Stimulated activated CD8-positive, alpha-beta memory T cell treated with anti-CD3 and anti-CD28 coated beads, Interleukin-4, amount 100 ng/mL, for 4 hours (primary cell): ENCODE results near the gene PRKN.

Experiments
- DNase-seq, 2 donors: peaks; one replicate each; pipeline ENCODE4 v3.0.0-alpha.2; 2020; ENCODE audit warnings: low read depth in 2 of 2, low spot score in 1 of 2

Gene PRKN

GRCh38 chr6:162256361-162256760 lies 471.2 kb downstream of the PRKN start:
- DNase-seq: no peak

GRCh38 chr6:162251257-162251656 lies 476.3 kb downstream of the PRKN start:
- no peak for DNase-seq

DNA sequence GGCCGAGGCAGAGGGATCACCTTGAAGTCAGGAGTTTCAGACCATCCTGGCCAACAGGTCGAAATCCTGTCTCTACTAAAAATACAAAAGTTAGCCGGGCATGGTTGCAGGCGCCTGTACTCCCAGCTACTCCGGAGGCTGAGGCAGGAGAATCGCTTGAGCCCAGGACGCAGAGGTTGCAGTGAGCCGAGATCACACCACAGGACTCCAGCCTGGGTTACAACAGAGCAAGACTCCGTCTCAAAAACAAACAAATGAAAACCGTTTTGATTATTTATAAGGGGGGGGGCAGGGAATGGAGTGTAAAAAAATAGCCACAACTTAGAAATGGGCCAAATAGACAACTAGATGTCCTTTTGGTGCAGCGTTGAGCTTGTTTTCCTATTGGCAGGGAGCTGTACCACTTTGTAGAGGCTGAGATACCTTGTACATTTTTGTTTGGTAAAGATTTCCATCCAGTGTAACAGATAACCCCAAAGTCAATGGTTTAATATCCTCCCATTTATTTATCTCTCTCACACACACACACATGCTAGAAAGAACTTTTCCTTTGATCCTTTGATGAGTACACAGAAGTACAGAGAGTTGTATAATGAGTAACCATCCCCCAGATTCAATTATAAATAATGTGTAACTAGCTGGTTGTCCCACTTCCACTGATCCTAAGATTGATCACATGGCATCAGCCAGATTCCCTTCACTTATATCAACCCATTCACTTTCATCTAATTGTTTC lies 477.5 kb downstream of the PRKN start:
- no peak for DNase-seq

- DNase-seq: no peak
Measured at GRCh38 chr6:162245830-162246420, 481.6 kb downstream of the PRKN start.

DNA sequence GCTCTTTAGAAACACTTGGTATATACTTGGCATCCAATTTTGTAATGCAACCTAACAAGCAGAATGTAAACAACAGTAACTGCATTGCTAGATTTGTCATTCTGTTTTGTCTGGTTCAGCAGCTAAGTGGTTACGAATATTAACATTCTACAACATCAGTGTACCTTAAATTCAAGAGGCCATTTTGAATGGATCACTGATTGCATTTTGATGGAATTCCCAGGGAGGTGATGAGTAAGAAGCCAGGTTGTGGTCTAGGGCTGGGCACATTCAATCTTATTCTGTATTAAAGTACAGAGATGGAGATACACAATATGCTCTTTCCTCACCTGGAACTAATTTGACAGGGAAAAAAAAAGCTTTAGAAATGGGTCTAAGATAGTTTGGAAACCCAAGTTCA lies 483.5 kb downstream of the PRKN start:
- no peak for DNase-seq

DNA sequence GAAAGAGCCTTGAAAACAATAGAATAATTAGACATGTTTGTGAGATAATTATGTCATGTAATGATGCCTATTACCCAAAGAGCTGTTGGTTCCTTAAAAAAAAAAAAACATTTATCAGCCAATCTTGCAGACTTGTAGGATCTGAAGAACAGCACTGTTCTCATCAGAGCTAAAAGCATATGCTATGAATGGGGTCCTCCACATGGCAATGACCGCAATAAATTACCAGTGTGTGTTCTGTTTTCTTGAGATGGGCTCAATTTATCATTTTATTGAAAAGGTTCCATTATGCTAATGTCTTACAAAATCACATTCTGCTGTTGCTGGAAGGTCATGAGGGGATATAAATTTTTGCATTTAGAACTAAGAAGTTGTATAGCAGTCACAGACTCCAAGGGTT lies 484.7 kb downstream of the PRKN start:
- DNase-seq: no peak

DNA sequence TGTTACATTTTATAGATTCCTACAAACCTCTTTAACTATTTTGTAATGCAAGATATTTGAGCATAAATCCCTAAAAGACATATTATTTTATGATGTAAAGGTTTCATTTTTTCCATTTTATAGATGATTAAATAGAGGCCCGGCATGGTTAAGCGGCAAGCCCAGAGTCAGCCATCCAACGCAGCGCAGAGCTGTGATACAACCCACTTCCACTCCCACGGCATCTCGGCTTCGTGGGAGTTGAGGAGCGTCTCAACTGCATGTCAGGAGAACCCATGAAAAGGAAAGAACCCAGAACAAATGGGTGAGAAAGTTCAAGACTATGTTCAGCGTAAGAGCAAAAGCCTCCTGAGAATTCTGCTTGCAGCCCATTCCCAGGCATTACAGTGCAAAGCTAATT lies 488.2 kb downstream of the PRKN start:
- DNase-seq: no peak

DNA sequence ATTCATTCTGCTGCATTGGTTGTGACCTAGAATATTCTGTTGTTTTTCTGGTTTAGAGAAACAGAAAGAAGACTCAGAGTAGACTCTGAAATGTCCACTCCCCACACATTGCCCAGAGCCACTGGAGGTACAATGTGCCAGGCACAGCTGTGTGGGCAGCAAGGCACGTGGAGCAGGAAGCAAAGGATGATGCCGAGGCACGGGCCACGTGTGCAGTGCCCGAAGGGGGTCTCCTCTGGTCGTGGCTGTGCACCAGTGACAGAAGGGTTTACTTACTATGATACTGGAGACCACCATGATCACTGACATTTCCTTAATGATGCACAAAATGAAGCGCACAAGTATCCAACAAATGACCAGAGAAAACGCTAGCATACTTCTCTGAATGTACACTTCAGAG lies 488.9 kb downstream of the PRKN start:
- DNase-seq: no peak

DNA sequence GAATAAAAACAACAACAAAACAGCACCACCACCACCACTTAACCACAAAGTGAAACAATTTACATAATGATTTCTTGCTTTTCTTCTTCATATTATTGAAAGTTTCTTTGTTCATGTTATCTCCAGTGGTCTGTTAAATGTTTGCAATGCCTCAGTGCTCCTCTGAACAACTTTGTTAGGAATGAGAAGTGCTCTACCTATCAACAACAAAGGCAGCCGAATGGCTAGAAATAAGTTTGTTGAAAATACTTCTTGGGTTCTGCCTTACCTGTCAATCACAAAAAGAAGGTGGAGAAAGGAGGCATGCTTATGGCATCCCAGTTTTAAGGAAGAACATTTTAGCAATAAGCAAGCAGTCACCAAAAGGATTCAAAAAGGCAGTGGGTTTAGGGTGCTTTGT lies 490.2 kb downstream of the PRKN start:
- DNase-seq: no peak

- DNase-seq: no peak
Measured at GRCh38 chr6:162234631-162235030, 492.9 kb downstream of the PRKN start.

- no peak for DNase-seq
Measured at GRCh38 chr6:162230147-162230752, 497.3 kb downstream of the PRKN start.

GRCh38 chr6:162229093-162229492 lies 498.5 kb downstream of the PRKN start:
- DNase-seq: no peak

DNA sequence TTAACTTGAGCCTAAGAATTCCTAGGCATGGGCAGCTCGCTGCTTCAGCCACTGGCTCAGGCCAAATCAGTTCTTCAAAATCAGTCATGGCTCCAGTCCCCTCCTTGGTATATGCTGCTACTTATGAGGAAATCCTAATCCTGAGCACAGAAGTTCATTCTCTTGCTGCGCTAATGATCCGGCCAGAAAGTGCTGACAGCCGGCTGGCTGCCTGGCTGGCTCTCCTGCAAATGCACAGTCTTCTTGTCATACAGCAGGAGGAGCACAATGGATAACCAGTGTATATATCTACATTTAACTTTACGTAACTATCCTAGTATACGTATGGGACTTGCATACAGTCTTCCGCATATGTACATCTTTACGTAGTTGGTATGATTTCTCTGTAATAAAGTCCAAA lies 500.8 kb downstream of the PRKN start:
- no peak for DNase-seq

DNA sequence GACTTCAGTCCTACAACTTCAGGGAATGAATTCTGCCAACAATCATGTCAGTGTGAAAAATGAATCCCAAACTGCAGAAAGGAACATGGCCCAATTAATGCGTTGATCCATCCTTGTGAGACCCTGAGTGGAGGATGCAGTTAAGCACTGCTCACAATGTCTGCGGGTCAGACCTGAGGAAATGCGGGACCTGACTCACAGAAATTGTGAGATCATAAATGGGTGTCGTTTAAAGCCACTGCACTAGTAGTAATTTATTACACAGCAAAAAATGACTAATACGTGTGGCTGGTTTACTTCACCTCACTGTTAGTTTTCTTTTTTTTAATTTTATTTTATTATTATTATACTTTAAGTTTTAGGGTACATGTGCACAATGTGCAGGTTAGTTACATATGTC lies 505.0 kb downstream of the PRKN start:
- DNase-seq: no peak

GRCh38 chr6:162220876-162221275 lies 506.7 kb downstream of the PRKN start:
- no peak for DNase-seq

DNA sequence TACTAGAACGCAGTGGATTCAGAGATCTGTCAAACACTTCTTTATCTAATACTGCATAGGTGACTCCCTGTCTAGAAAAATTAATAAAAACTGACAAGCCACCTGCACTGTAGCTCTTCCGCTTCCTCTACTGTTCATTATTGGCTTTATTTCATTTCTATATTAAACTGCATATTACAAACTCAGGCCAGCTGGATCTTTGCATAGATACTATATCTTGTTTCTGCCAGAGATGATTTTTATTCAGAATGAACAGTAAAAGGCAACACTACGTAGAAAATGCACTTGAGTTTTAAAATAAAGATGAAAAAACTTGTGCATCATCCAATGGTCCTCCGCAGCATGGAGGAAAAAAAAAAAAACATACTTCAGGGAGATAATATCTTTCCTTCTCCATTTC lies 508.3 kb downstream of the PRKN start:
- DNase-seq: no peak

- DNase-seq: no peak
Measured at GRCh38 chr6:162217811-162218493, 509.6 kb downstream of the PRKN start.

DNA sequence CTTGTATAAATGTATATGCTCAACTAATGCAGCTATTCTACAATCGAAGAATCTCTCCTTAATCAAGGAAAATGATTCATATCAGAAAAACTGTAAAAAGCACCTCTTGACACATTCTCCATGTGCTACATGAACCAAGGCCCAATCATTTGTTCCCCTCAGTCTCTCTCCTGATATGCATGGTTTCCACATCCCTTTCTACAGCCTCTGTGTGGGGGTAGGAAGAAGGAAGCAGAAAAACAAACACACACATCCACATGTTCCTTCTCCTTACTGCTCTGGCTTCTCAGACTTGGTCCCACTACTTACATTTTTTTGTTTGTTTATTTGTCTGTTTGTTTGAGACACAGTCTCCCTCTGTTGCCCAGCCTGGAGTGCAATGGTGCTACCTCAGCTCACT lies 510.5 kb downstream of the PRKN start:
- no peak for DNase-seq

- no peak for DNase-seq
Measured at GRCh38 chr6:162211777-162212176, 515.8 kb downstream of the PRKN start.

DNA sequence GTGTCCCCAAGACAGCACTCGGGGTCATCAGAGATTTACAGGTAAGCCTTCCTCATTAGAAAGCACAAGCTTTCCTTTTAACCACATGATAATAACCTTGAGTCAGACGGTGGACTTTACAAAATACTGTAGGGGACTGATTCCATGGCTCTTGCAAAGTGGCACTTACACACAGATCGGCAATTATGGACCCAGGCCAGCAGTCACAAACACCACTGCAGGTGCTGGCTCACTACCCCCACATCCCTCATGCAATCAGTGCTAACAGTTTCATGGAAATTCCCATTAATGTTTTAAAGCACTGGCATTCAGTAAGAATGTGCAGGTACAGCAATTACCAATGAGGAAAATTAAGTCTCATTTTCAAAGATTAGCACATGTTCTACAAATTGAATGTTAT lies 516.5 kb downstream of the PRKN start:
- DNase-seq: no peak

- DNase-seq: no peak
Measured at GRCh38 chr6:162203287-162203686, 524.3 kb downstream of the PRKN start.
